GM19240 (cell line): ENCODE measurements around the gene PPIC.

ENCODE experiments used
- DNase-seq: peaks from one replicate; pipeline ENCODE4 v3.0.0; 2011; ENCODE audit warnings: low spot score; ENCODE audit not compliant: insufficient read length

Gene PPIC

GRCh38 chr5:123036391-123037103 lies at the start of gene PPIC:
TSS of gene PPIC (minus strand) at chr5:123036725. CDS start at chr5:123036625, 100 bp downstream.
- peak; percentile 11 for DNase-seq

- DNase-seq: no peak
Measured at GRCh38 chr5:123085638-123086286, 49.2 kb upstream of the PPIC start.

- no peak for DNase-seq
Measured at GRCh38 chr5:123084730-123085605, 48.4 kb upstream of the PPIC start.

- DNase-seq: no peak
Measured at GRCh38 chr5:123083298-123083697, 46.8 kb upstream of the PPIC start.

GRCh38 chr5:123080215-123080614 lies 43.7 kb upstream of the PPIC start:
- DNase-seq: no peak

GRCh38 chr5:123075521-123076163 lies 39.1 kb upstream of the PPIC start:
- no peak for DNase-seq

GRCh38 chr5:123068368-123068938 lies 31.9 kb upstream of the PPIC start:
- no peak for DNase-seq

GRCh38 chr5:123066016-123066415 lies 29.5 kb upstream of the PPIC start:
- DNase-seq: no peak

GRCh38 chr5:123059455-123059854 lies 22.9 kb upstream of the PPIC start:
- no peak for DNase-seq

GRCh38 chr5:123051206-123051605 lies 14.7 kb upstream of the PPIC start:
- DNase-seq: no peak

GRCh38 chr5:123047706-123048105 lies 11.2 kb upstream of the PPIC start:
- DNase-seq: no peak

GRCh38 chr5:123046222-123046621 lies 9.7 kb upstream of the PPIC start:
- no peak for DNase-seq

GRCh38 chr5:123044926-123045617 lies 8.5 kb upstream of the PPIC start:
- DNase-seq: no peak

GRCh38 chr5:123039673-123040072 lies 3.1 kb upstream of the PPIC start:
- no peak for DNase-seq

- DNase-seq: no peak
Measured at GRCh38 chr5:123037104-123037418, 536 bp upstream of the PPIC start.

- no peak for DNase-seq
Measured at GRCh38 chr5:123035918-123036390, 571 bp downstream of the PPIC start.

- no peak for DNase-seq
Measured at GRCh38 chr5:123035360-123035917, 1.1 kb downstream of the PPIC start.

GRCh38 chr5:123033157-123033671 lies 3.3 kb downstream of the PPIC start:
- DNase-seq: no peak

- no peak for DNase-seq
Measured at GRCh38 chr5:123028222-123028621, 8.3 kb downstream of the PPIC start.

- no peak for DNase-seq
Measured at GRCh38 chr5:123014689-123015088, 21.8 kb downstream of the PPIC start.
